ENCODE results near the gene OMA1. TPM values are rescaled to one million over a fixed set of nuclear protein-coding genes. Genes with fewer than 3 reads are reported as not detected.

OMA1 gene
- total and polyA plus RNA-seq, 10 of the 15 experiments (the other 5 are each of a cell fraction or from before 2014, with no cell fraction given): 23.6 to 67.1 (median 47.1) TPM

GRCh38 chr1:58434181-58434580 lies 112.3 kb downstream of the OMA1 start (continued):
- TF ChIP-seq RFX5 (IDR thresholded peaks at IDR 0.05; ENCODE audit: low read depth, low read length) (no peak), ZSCAN29 (IDR thresholded peaks at IDR 0.05) (no peak), EED (IDR thresholded peaks at IDR 0.05; ENCODE audit: low read depth) (no peak), ZBTB11 (CRISPR knock-in tag; IDR thresholded peaks at IDR 0.05) (no peak), E2F8 (IDR thresholded peaks at IDR 0.05; ENCODE audit: low read depth, partially characterized antibody) (no peak), PBX3 (IDR thresholded peaks at IDR 0.05; ENCODE audit: insufficient replicate concordance, low read depth, low read length) (no peak), BRCA1 (IDR thresholded peaks at IDR 0.05; ENCODE audit: low read depth, low read length) (no peak), CBX3 (IDR thresholded peaks at IDR 0.05; ENCODE audit: borderline replicate concordance, low read depth) (no peak)

Data from GM12878 (cell line).